ENCODE results near the gene MPDZ. TPM values are rescaled to one million over a fixed set of nuclear protein-coding genes. Genes with fewer than 3 reads are reported as not detected.

Gene MPDZ
- total RNA-seq, 1 experiment from 2014 or later = 0.12 TPM

GRCh38 chr9:13292782-13293181, 13.3 kb upstream of the MPDZ start:
- intact Hi-C loops (cut with micrococcal nuclease) = no loop called here
- Histone ChIP-seq H3K4me3 (replicated peaks in 1 of 2; ENCODE audit: low read depth in 1 of 2, low read length in 2 of 2) (no peak overlapping the region), H2AFZ (ENCODE audit: low read depth, low read length, poor library complexity, severe bottlenecking) (no peak overlapping the region), H3K9ac (ENCODE audit: low read length) (no peak overlapping the region), H3K79me2 (ENCODE audit: insufficient read depth, low read length) (no peaks in the 10 kb centered on the region), H3K9me3 (ENCODE audit: control insufficient read depth in 1 of 2, insufficient read depth in 1 of 2, low read depth in 1 of 2, low read length in 2 of 2) (no peaks in the 10 kb centered on the region), H3K27ac (ENCODE audit: low read depth, low read length) (no peak overlapping the region), H4K20me1 (ENCODE audit: insufficient read depth) (no peaks in the 10 kb centered on the region), H3K4me1 (ENCODE audit: control insufficient read depth in 1 of 2, insufficient read depth in 2 of 2, low read length in 2 of 2) (no peaks in the 10 kb centered on the region), H3K4me2 (ENCODE audit: low read length) (no peak overlapping the region), H3K9me2 (ENCODE audit: insufficient read depth) (no peaks in the 10 kb centered on the region), H3K27me3 (ENCODE audit: insufficient read depth, low read length) (no peaks in the 10 kb centered on the region), H3K36me3 (ENCODE audit: control insufficient read depth in 1 of 2, insufficient read depth in 2 of 2, low read length in 2 of 2) (no peaks in the 10 kb centered on the region)
- no peak for TF ChIP-seq SP1 (IDR thresholded peaks at IDR 0.05; ENCODE audit: low read depth)
- TF ChIP-seq REST (IDR thresholded peaks at IDR 0.05; ENCODE audit: low read depth) = no peak
- TF ChIP-seq ELF1 (IDR thresholded peaks at IDR 0.05; ENCODE audit: borderline replicate concordance, low read depth) = no peak
- TF ChIP-seq TCF7L2 (IDR thresholded peaks at IDR 0.05; ENCODE audit: borderline replicate concordance, extremely low read depth, insufficient read depth, insufficient read length) = no peak
- no peak for TF ChIP-seq SIN3A (IDR thresholded peaks at IDR 0.05; ENCODE audit: low read depth)
- no peak for TF ChIP-seq EGR1 (IDR thresholded peaks at IDR 0.05; ENCODE audit: low read depth)
- TF ChIP-seq, protein P1, sequence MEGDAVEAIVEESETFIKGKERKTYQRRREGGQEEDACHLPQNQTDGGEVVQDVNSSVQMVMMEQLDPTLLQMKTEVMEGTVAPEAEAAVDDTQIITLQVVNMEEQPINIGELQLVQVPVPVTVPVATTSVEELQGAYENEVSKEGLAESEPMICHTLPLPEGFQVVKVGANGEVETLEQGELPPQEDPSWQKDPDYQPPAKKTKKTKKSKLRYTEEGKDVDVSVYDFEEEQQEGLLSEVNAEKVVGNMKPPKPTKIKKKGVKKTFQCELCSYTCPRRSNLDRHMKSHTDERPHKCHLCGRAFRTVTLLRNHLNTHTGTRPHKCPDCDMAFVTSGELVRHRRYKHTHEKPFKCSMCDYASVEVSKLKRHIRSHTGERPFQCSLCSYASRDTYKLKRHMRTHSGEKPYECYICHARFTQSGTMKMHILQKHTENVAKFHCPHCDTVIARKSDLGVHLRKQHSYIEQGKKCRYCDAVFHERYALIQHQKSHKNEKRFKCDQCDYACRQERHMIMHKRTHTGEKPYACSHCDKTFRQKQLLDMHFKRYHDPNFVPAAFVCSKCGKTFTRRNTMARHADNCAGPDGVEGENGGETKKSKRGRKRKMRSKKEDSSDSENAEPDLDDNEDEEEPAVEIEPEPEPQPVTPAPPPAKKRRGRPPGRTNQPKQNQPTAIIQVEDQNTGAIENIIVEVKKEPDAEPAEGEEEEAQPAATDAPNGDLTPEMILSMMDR (IDR thresholded peaks at IDR 0.05 in 2 of 3, conservative IDR thresholded peaks at IDR 0.05 in 1 of 3; ENCODE audit: borderline replicate concordance in 1 of 3, insufficient read depth in 1 of 3, low read depth in 2 of 3, low read length in 2 of 3) = no peak
- no peak for TF ChIP-seq EZH2phosphoT487 (IDR thresholded peaks at IDR 0.05; ENCODE audit: borderline replicate concordance)
- TF ChIP-seq CBX3 (IDR thresholded peaks at IDR 0.05; ENCODE audit: low read depth) = no peak
- no peak for TF ChIP-seq ZBTB33 (IDR thresholded peaks at IDR 0.05; ENCODE audit: extremely low read depth, insufficient replicate concordance, low read length)
- ChIA-PET RAD21 (ENCODE audit: low non-redundant PET in 1 of 2, low total read pairs in 2 of 2, uncharacterized antibody in 2 of 2, unreplicated experiment in 2 of 2) (no interaction called here), POLR2A (no interaction called here), CTCF (no interaction called here)
- no peak for DNase-seq (ENCODE audit: low read depth, low spot score)
- BruUV-seq (replicated peaks) = no TSS peak
- ATAC-seq = no peak

All from HCT116 (cell line).